IPS-20b (cell line): Measurements from ENCODE around the gene ZCWPW1.
"Not testable (repeated sequence)": the region's sequence is repeated elsewhere in the genome, so short reads cannot be mapped to it uniquely, and the experiment has no call there.

ENCODE experiments used
- H3K27ac ChIP-seq: one replicate; pipeline ENCODE4 v1.5.1; 2013; ENCODE audit warnings: low read length
- H3K27me3 ChIP-seq: 2 replicates; pipeline ENCODE4 v1.6.1; 2013; ENCODE audit warnings: mild to moderate bottlenecking, low read length, inconsistent platforms; ENCODE audit not compliant: insufficient read depth
- H3K36me3 ChIP-seq: 2 replicates; pipeline ENCODE4 v1.6.1; 2013; ENCODE audit warnings: low read depth, mild to moderate bottlenecking, inconsistent platforms, low read length, moderate library complexity; ENCODE audit not compliant: insufficient read depth
- H3K4me1 ChIP-seq: 2 replicates; pipeline ENCODE4 v1.6.1; 2013; ENCODE audit warnings: mild to moderate bottlenecking, control low read depth, inconsistent platforms, low read length, moderate library complexity; ENCODE audit not compliant: insufficient read depth
- H3K4me3 ChIP-seq: 2 replicates; pipeline ENCODE4 v1.5.1; 2013; ENCODE audit warnings: mild to moderate bottlenecking, low read length, inconsistent platforms
- H3K9ac ChIP-seq: 2 replicates; pipeline ENCODE4 v1.6.1; 2013; ENCODE audit warnings: low read depth, mild to moderate bottlenecking, inconsistent platforms, low read length, moderate library complexity
- H3K9me3 ChIP-seq: 2 replicates; pipeline ENCODE4 v1.6.1; 2013; ENCODE audit warnings: mild to moderate bottlenecking, low read depth, low read length, inconsistent platforms; ENCODE audit not compliant: insufficient read depth

The ZCWPW1 gene

GRCh38 chr7:100467638-100468373 lies 39.3 kb upstream of the ZCWPW1 start:
- Histone ChIP-seq H3K9me3 (no peaks in the 10 kb centered on the region), H3K4me1 (no peaks in the 10 kb centered on the region), H3K27ac (no peak overlapping the region), H3K27me3 (no peaks in the 10 kb centered on the region), H3K9ac (no peak overlapping the region), H3K4me3 (no peak overlapping the region), H3K36me3 (0 out of 2 replicates have a peak, but pooled peaks cover under 1% of the 10 kb centered on the region)

GRCh38 chr7:100466653-100467605 lies 38.4 kb upstream of the ZCWPW1 start:
- Histone ChIP-seq H3K4me1 (no peaks in the 10 kb centered on the region), H3K36me3 (no peaks in the 10 kb centered on the region), H3K9me3 (no peaks in the 10 kb centered on the region), H3K4me3 (no peak overlapping the region), H3K27me3 (no peaks in the 10 kb centered on the region), H3K9ac (no peak overlapping the region), H3K27ac (no peak overlapping the region)

- Histone ChIP-seq H3K4me3 (peak overlapping the region; percentile 41; the same call in 1 of the 2 replicates), H3K27me3 (no peaks in the 10 kb centered on the region), H3K9me3 (no peaks in the 10 kb centered on the region), H3K9ac (no peak overlapping the region), H3K36me3 (no peaks in the 10 kb centered on the region), H3K27ac (no peak overlapping the region), H3K4me1 (no peaks in the 10 kb centered on the region)
Observed at GRCh38 chr7:100465702-100466311, 37.3 kb upstream of the ZCWPW1 start.

- no peaks in the 10 kb centered on the region for H3K4me1 ChIP-seq
- no peak overlapping the region for H3K9ac ChIP-seq
- H3K36me3 ChIP-seq = no peaks in the 10 kb centered on the region
- H3K4me3 ChIP-seq = no peak overlapping the region
- no peaks in the 10 kb centered on the region for H3K27me3 ChIP-seq
- no peak overlapping the region for H3K27ac ChIP-seq
- H3K9me3 ChIP-seq = no peaks in the 10 kb centered on the region
Observed at GRCh38 chr7:100465299-100465698, 36.8 kb upstream of the ZCWPW1 start.

GRCh38 chr7:100464791-100465190 lies 36.3 kb upstream of the ZCWPW1 start:
- Histone ChIP-seq H3K9me3 (no peaks in the 10 kb centered on the region), H3K4me1 (no peaks in the 10 kb centered on the region), H3K4me3 (no peak overlapping the region), H3K36me3 (no peaks in the 10 kb centered on the region), H3K27me3 (no peaks in the 10 kb centered on the region), H3K9ac (no peak overlapping the region), H3K27ac (no peak overlapping the region)

GRCh38 chr7:100464210-100464660 lies 35.7 kb upstream of the ZCWPW1 start, which contains the start of gene SPACDR:
Gene SPACDR, minus strand, starts transcription at chr7:100464260. Its CDS starts 235 bp downstream, at chr7:100464025.
- Histone ChIP-seq H3K4me1 (no peaks in the 10 kb centered on the region), H3K9ac (no peak within 1 kb of the TSS), H3K27me3 (no peaks in the 10 kb centered on the region), H3K27ac (no peak within 1 kb of the TSS), H3K9me3 (no peaks in the 10 kb centered on the region), H3K4me3 (no peak within 1 kb of the TSS), H3K36me3 (no peaks in the 10 kb centered on the region)

- H3K36me3 ChIP-seq = no peaks in the 10 kb centered on the region
- H3K27ac ChIP-seq = no peak overlapping the region
- H3K9ac ChIP-seq = no peak overlapping the region
- H3K4me1 ChIP-seq = peaks cover 6% of the 10 kb centered on the region; the same call in 1 of the 2 replicates
- no peaks in the 10 kb centered on the region for H3K9me3 ChIP-seq
- H3K4me3 ChIP-seq = no peak overlapping the region
- no peaks in the 10 kb centered on the region for H3K27me3 ChIP-seq
Observed at GRCh38 chr7:100457033-100457432, 28.5 kb upstream of the ZCWPW1 start.

- H3K9ac ChIP-seq = peak overlapping the region; percentile 28; the same call in 1 of the 2 replicates
- no peaks in the 10 kb centered on the region for H3K9me3 ChIP-seq
- no peak overlapping the region for H3K4me3 ChIP-seq
- H3K4me1 ChIP-seq = peaks cover 6% of the 10 kb centered on the region; the same call in 1 of the 2 replicates
- no peaks in the 10 kb centered on the region for H3K36me3 ChIP-seq
- no peaks in the 10 kb centered on the region for H3K27me3 ChIP-seq
- H3K27ac ChIP-seq = no peak overlapping the region
Observed at GRCh38 chr7:100456562-100456961, 28.1 kb upstream of the ZCWPW1 start.

GRCh38 chr7:100455206-100455605 lies 26.7 kb upstream of the ZCWPW1 start:
- Histone ChIP-seq H3K9ac (no peak overlapping the region), H3K9me3 (no peaks in the 10 kb centered on the region), H3K4me3 (no peak overlapping the region), H3K27me3 (no peaks in the 10 kb centered on the region), H3K36me3 (no peaks in the 10 kb centered on the region), H3K4me1 (peaks cover 6% of the 10 kb centered on the region; the same call in 1 of the 2 replicates), H3K27ac (no peak overlapping the region)

GRCh38 chr7:100453854-100454253 lies 25.4 kb upstream of the ZCWPW1 start:
- H3K9me3 ChIP-seq, H3K9ac ChIP-seq, H3K36me3 ChIP-seq, H3K27ac ChIP-seq, H3K4me1 ChIP-seq, H3K4me3 ChIP-seq, H3K27me3 ChIP-seq: not testable (repeated sequence)

GRCh38 chr7:100452513-100452912 lies 24.0 kb upstream of the ZCWPW1 start:
- Histone ChIP-seq H3K9me3 (no peaks in the 10 kb centered on the region), H3K9ac (no peak overlapping the region), H3K4me3 (no peak overlapping the region), H3K36me3 (no peaks in the 10 kb centered on the region), H3K4me1 (peaks cover 6% of the 10 kb centered on the region; the same call in 1 of the 2 replicates), H3K27ac (no peak overlapping the region), H3K27me3 (no peaks in the 10 kb centered on the region)
